PC-9 (cell line): ENCODE results near the gene CABYR.

ENCODE experiments used
- CTCF ChIP-seq: fragments of 200-600 bp; sonication (generic); conservative IDR thresholded peaks from 2 replicates; pipeline ENCODE4 v1.6.1; 2017; ENCODE audit warnings: mixed run types, antibody characterized with exemption, mild to moderate bottlenecking, moderate library complexity
- EZH2 ChIP-seq: fragments of 200-600 bp; sonication (generic); IDR thresholded peaks from 2 replicates; pipeline ENCODE4 v1.8.0; 2017; ENCODE audit warnings: antibody characterized with exemption, low read depth

GRCh38 chr18:24095976-24096375 is 42.9 kb upstream of the CABYR start:
- TF ChIP-seq CTCF (no peak), EZH2 (no peak)
